HEK293 (cell line): ENCODE results near the gene GMCL1.

ENCODE experiments used
- BCL11B ChIP-seq: fragments of 450-650 bp; formaldehyde crosslinking; IDR thresholded peaks from 2 replicates; pipeline ENCODE4 v1.5.1; 2016; ENCODE audit warnings: low read depth, missing biosample characterization, missing genetic modification characterization
- GLIS2 ChIP-seq: fragments of 450-650 bp; formaldehyde crosslinking; IDR thresholded peaks from 2 replicates; pipeline ENCODE4 v1.5.1; 2016; ENCODE audit warnings: missing biosample characterization, missing genetic modification characterization
- KLF16 ChIP-seq: fragments of 450-650 bp; formaldehyde crosslinking; IDR thresholded peaks from 2 replicates; pipeline ENCODE4 v1.5.1; 2017; ENCODE audit warnings: missing biosample characterization, missing genetic modification characterization
- KLF9 ChIP-seq: fragments of 450-650 bp; formaldehyde crosslinking; IDR thresholded peaks from 2 replicates; pipeline ENCODE4 v1.5.1; 2016; ENCODE audit warnings: missing biosample characterization, missing genetic modification characterization, low read depth
- SP3 ChIP-seq: fragments of 450-650 bp; formaldehyde crosslinking; IDR thresholded peaks from 2 replicates; pipeline ENCODE4 v1.5.1; 2016; ENCODE audit warnings: missing biosample characterization, missing genetic modification characterization
- YY1 ChIP-seq: fragments of 450-650 bp; formaldehyde crosslinking; IDR thresholded peaks from 2 replicates; pipeline ENCODE4 v1.5.1; 2018; ENCODE audit warnings: missing biosample characterization, missing genetic modification characterization
- YY2 ChIP-seq: fragments of 450-650 bp; formaldehyde crosslinking; IDR thresholded peaks from 2 replicates; pipeline ENCODE4 v1.5.1; 2016; ENCODE audit warnings: missing biosample characterization, missing genetic modification characterization
- ZBTB1 ChIP-seq: fragments of 450-650 bp; formaldehyde crosslinking; IDR thresholded peaks from 2 replicates; pipeline ENCODE4 v1.5.1; 2016; ENCODE audit warnings: missing biosample characterization, missing genetic modification characterization
- ZBTB20 ChIP-seq: fragments of 450-650 bp; formaldehyde crosslinking; IDR thresholded peaks from 2 replicates; pipeline ENCODE4 v1.5.1; 2016; ENCODE audit warnings: missing biosample characterization, missing genetic modification characterization
- ZFP69B ChIP-seq: fragments of 450-650 bp; formaldehyde crosslinking; IDR thresholded peaks from 2 replicates; pipeline ENCODE4 v1.5.1; 2016; ENCODE audit warnings: missing biosample characterization, missing genetic modification characterization
- ZNF10 ChIP-seq: fragments of 450-650 bp; formaldehyde crosslinking; IDR thresholded peaks from 2 replicates; pipeline ENCODE4 v1.5.1; 2017; ENCODE audit warnings: missing biosample characterization, missing genetic modification characterization
- ZNF174 ChIP-seq: fragments of 450-650 bp; formaldehyde crosslinking; IDR thresholded peaks from 2 replicates; pipeline ENCODE4 v1.5.0; 2017; ENCODE audit warnings: missing biosample characterization, mild to moderate bottlenecking, missing genetic modification characterization
- ZNF274 ChIP-seq, 2 experiments: fragments of 200-500 bp in 1 of 2; fragments of 450-650 bp in 1 of 2; sonication (Bioruptor generic) in 1 of 2; formaldehyde crosslinking in 1 of 2; IDR thresholded peaks; 2 replicates each; pipeline versions ENCODE4 v1.5.1 to v1.6.1; 2014 to 2016; ENCODE audit warnings: borderline replicate concordance in 1 of 2, inconsistent platforms in 1 of 2, low read length in 1 of 2, missing biosample characterization in 1 of 2, missing genetic modification characterization in 1 of 2
- ZNF404 ChIP-seq: fragments of 450-650 bp; formaldehyde crosslinking; IDR thresholded peaks from 2 replicates; pipeline ENCODE4 v1.5.1; 2017; ENCODE audit warnings: missing biosample characterization, missing genetic modification characterization
- ZNF561 ChIP-seq: fragments of 450-650 bp; IDR thresholded peaks from 2 replicates; pipeline ENCODE4 v1.5.1; 2018; ENCODE audit warnings: missing biosample characterization, missing genetic modification characterization, borderline replicate concordance
- ZNF600 ChIP-seq: fragments of 450-650 bp; formaldehyde crosslinking; IDR thresholded peaks from 2 replicates; pipeline ENCODE4 v1.5.1; 2016; ENCODE audit warnings: missing biosample characterization, missing genetic modification characterization
- TF ChIP-seq, protein P1 (sequence below): fragments of 450-650 bp; formaldehyde crosslinking; IDR thresholded peaks from 2 replicates; pipeline ENCODE4 v1.5.1; 2016; ENCODE audit warnings: missing biosample characterization, missing genetic modification characterization
- TF ChIP-seq, protein P2 (sequence below): fragments of 450-650 bp; formaldehyde crosslinking; IDR thresholded peaks from 2 replicates; pipeline ENCODE4 v1.5.1; 2016; ENCODE audit warnings: missing biosample characterization, missing genetic modification characterization
- TF ChIP-seq, protein P3 (sequence below): fragments of 450-650 bp; formaldehyde crosslinking; optimal IDR thresholded peaks from 2 replicates; pipeline ENCODE3; 2016; ENCODE audit warnings: missing biosample characterization, mild to moderate bottlenecking, missing genetic modification characterization
- TF ChIP-seq, protein P4 (sequence below): sonication (generic); formaldehyde crosslinking; IDR thresholded peaks from 2 replicates; pipeline ENCODE4 v1.8.1; 2022; ENCODE audit warnings: mild to moderate bottlenecking, moderate library complexity, missing genetic modification reagents
- TF ChIP-seq, protein P5 (sequence below): fragments of 450-650 bp; formaldehyde crosslinking; IDR thresholded peaks from 2 replicates; pipeline ENCODE4 v1.5.1; 2016; ENCODE audit warnings: missing biosample characterization, missing genetic modification characterization

Gene GMCL1

DNA sequence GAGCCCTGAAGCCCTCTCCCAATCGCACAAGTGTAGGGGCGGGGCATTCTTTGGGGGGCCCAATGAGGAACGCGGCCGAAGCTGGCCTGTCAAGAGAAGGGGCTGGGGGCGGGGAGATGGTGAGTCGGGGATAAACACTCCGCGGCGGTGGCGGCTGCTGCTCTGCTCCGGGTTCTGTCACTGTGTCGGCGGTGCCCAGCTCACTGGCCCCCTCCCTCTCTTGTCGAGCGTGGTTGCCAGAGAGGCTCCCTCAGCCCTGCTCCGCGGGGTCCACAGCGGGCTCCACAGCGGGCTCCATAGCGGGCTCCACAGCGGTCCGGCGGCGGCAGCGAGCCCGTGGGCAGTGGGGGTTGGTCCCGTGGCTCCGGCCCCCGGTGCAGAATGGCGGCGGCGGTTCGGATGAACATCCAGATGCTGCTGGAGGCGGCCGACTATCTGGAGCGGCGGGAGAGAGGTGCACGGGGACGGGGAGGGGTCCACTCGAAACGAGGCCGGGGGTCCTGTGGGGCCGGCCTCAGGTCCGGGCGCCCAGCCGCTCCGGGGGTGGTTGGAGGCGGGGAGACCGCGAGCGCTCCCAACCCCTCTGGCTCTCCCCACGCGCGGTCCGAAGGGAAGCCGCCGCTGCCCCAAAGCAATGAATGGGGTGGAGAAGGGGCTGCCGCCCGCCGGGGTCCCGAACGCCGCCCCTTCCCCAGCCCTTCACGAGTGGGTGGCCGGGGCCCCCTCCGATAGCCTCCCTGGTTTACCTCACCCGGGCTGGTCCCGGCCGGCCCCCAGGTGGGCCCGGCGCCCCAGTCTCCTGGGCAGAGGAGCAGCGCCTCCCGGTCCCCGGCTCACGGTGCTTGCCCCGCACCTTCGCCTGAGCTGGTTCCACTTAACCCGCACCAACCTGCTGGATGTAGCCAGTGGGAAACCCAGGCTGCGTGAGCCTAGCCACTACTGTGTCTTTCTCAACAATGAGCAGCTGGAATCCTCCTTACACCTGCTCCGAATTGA lies 85.8 kb downstream of the GMCL1 start, which contains the start of gene MXD1 (continued):
- TF ChIP-seq, protein P1, sequence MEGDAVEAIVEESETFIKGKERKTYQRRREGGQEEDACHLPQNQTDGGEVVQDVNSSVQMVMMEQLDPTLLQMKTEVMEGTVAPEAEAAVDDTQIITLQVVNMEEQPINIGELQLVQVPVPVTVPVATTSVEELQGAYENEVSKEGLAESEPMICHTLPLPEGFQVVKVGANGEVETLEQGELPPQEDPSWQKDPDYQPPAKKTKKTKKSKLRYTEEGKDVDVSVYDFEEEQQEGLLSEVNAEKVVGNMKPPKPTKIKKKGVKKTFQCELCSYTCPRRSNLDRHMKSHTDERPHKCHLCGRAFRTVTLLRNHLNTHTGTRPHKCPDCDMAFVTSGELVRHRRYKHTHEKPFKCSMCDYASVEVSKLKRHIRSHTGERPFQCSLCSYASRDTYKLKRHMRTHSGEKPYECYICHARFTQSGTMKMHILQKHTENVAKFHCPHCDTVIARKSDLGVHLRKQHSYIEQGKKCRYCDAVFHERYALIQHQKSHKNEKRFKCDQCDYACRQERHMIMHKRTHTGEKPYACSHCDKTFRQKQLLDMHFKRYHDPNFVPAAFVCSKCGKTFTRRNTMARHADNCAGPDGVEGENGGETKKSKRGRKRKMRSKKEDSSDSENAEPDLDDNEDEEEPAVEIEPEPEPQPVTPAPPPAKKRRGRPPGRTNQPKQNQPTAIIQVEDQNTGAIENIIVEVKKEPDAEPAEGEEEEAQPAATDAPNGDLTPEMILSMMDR (tag by site-specific recombination) = 0 out of 2 replicates have a peak, but pooled peaks have one; percentile 26
- TF ChIP-seq ZNF561 (tag by site-specific recombination) (no peak), KLF9 (tag by site-specific recombination) (peak; percentile 22; the same call in 1 of the 2 replicates), ZBTB1 (tag by site-specific recombination) (no peak), SP3 (peak; percentile 9; the same call in 1 of the 2 replicates), ZFP69B (tag by site-specific recombination) (peak; percentile 58), ZNF174 (tag by site-specific recombination) (no peak), ZNF274 (IDR thresholded peaks at IDR 0.05; ENCODE audit: low read length) (no peak), ZNF274 (tag by site-specific recombination; IDR thresholded peaks at IDR 0.05; ENCODE audit: borderline replicate concordance) (no peak), YY2 (tag by site-specific recombination) (0 out of 2 replicates have a peak, but pooled peaks have one; percentile 37), ZNF404 (tag by site-specific recombination) (no peak), YY1 (tag by site-specific recombination) (peak; percentile 51; the same call in 1 of the 2 replicates), ZNF10 (tag by site-specific recombination) (0 out of 2 replicates have a peak, but pooled peaks have one; percentile 29), ZNF600 (tag by site-specific recombination) (peak; percentile 78), GLIS2 (tag by site-specific recombination) (peak; percentile 86), ZBTB20 (tag by site-specific recombination) (peak; percentile 30; the same call in 1 of the 2 replicates), BCL11B (tag by site-specific recombination) (no peak), KLF16 (tag by site-specific recombination) (peak; percentile 94)
- TF ChIP-seq, protein P2, sequence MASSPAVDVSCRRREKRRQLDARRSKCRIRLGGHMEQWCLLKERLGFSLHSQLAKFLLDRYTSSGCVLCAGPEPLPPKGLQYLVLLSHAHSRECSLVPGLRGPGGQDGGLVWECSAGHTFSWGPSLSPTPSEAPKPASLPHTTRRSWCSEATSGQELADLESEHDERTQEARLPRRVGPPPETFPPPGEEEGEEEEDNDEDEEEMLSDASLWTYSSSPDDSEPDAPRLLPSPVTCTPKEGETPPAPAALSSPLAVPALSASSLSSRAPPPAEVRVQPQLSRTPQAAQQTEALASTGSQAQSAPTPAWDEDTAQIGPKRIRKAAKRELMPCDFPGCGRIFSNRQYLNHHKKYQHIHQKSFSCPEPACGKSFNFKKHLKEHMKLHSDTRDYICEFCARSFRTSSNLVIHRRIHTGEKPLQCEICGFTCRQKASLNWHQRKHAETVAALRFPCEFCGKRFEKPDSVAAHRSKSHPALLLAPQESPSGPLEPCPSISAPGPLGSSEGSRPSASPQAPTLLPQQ (tag by site-specific recombination) = 0 out of 2 replicates have a peak, but pooled peaks have one; percentile 20
- TF ChIP-seq, protein P3, sequence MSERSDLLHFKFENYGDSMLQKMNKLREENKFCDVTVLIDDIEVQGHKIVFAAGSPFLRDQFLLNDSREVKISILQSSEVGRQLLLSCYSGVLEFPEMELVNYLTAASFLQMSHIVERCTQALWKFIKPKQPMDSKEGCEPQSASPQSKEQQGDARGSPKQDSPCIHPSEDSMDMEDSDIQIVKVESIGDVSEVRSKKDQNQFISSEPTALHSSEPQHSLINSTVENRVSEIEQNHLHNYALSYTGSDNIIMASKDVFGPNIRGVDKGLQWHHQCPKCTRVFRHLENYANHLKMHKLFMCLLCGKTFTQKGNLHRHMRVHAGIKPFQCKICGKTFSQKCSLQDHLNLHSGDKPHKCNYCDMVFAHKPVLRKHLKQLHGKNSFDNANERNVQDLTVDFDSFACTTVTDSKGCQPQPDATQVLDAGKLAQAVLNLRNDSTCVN (tag by site-specific recombination) = peak; percentile 36
- TF ChIP-seq, protein P4, sequence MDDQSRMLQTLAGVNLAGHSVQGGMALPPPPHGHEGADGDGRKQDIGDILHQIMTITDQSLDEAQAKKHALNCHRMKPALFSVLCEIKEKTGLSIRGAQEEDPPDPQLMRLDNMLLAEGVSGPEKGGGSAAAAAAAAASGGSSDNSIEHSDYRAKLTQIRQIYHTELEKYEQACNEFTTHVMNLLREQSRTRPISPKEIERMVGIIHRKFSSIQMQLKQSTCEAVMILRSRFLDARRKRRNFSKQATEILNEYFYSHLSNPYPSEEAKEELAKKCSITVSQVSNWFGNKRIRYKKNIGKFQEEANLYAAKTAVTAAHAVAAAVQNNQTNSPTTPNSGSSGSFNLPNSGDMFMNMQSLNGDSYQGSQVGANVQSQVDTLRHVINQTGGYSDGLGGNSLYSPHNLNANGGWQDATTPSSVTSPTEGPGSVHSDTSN (CRISPR knock-in tag) = no peak; the same call in 1 of the 2 replicates
- TF ChIP-seq, protein P5, sequence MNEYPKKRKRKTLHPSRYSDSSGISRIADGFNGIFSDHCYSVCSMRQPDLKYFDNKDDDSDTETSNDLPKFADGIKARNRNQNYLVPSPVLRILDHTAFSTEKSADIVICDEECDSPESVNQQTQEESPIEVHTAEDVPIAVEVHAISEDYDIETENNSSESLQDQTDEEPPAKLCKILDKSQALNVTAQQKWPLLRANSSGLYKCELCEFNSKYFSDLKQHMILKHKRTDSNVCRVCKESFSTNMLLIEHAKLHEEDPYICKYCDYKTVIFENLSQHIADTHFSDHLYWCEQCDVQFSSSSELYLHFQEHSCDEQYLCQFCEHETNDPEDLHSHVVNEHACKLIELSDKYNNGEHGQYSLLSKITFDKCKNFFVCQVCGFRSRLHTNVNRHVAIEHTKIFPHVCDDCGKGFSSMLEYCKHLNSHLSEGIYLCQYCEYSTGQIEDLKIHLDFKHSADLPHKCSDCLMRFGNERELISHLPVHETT (tag by site-specific recombination) = no peak
